IPS-NIHi11 (cell line): ENCODE measurements around the gene RALGAPA1.
"Not testable (repeated sequence)": the region's sequence is repeated elsewhere in the genome, so short reads cannot be mapped to it uniquely, and the experiment has no call there.

Experiments
- DNase-seq: peaks from one replicate; pipeline ENCODE4 v3.0.0; 2012; ENCODE audit warnings: mixed read lengths, low spot score

Gene RALGAPA1

DNA sequence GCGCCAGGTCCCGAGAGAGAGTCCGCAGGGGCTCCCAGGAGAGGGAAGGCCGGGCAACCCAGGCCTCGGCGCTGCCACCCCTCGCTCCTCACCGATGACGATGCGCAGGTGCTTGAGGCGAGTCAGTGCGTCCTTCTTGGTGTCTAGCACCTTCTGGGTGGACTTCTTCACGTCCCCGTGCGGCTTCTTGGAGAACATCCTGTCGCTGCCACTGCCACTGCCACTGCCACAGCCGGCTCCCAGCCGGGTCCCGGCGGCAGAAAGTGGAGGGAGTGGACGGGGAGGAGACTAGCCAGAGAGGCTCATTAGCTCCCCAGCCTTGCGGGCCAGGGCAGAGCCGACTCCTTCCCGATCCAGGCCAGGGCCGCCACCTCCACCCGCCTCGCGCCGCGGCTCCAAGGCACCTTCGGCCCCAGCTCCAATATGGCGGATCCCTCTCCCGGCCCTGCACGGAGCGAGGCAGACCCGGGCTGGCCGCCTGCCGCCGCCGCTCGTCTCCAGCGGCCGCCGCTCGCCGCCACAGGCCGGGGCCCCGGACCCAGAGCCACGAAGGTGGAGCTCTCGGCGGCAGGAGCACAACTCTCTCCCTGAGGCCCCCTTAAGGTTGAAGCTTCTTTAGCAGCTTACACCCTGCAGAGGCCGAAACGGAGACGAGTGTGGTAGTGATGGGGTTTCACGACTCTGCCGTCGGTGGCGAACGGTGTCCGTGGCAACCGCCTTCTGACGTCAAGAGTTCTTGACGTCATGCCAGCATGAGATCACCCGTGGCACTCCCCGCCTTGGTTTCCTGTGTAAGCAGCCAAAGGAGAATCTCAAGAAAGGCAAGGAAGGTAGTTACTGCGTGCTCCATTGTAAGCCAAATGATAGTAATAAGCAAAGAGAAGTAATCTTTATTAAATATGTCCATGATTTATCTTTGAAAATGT is at the start of gene RALGAPA1:
TSS of gene RALGAPA1 (minus strand) at position 658 of the 926 bp plus-strand sequence. CDS start at position 198, 460 bp downstream.
- DNase-seq = peak; percentile 85

DNA sequence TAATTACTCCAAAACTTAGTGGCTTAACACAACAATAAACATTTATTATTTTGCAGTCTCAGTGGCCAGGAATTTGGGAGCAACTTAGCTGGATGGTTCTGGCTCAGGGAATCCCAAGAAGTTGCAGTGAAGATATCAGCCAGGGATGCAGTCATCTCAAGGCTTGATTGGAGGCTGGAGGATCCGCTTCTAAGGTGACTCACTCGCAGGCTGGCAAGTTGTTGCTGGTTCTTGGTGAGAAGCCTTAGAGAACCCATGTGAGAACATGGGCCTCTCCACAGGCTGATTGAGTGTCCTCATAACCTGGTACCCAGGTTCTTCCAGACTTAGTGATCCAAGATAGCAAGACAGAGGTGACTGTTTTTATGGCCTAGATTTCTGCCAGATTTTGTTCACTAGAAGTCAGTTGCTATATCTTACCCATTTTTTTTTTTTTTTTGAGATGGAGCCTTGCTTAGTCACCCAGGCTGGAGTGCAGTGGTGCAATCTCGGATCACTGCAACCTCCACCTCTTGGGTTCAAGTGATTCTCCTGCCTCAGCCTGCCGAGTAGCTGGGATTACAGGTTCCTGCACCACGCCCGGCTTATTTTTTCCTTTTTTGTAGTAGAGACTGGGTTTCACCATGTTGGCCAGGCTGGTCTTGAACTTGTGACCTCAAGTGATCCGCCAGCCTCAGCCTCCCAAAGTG is 49.6 kb upstream of the RALGAPA1 start:
- DNase-seq = no peak

DNA sequence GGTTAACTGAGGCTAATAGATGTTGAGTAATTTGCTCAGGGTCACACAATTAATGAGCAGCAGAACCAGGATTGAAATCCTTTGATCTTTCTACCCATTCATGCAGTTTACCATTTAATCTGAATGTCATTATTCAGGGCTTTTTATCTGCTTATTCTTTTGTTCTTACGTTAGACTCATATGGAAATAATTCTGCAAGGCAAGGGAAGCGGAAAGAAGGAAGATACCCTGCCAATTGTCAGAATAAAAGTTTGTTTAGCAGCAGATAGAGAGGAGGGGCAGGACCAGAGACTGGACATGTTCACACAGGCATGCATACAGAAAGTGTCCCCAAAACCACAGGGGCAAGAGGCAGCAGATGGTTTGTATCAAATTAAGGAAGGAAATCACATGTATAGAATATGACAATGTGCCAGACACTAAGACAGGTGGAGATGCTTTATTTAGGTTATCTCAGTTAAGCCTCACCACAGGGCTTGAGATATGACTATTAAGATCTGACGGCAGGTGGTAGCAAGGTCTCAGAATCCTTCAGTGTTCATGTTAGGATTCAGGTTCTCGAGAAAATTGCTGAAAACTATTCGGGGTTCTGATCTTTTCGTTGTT is 46.9 kb upstream of the RALGAPA1 start:
- DNase-seq = no peak

GRCh38 chr14:35854696-35855270 is 45.7 kb upstream of the RALGAPA1 start:
- no peak for DNase-seq

- DNase-seq = no peak
Measured at GRCh38 chr14:35853225-35853624, 44.1 kb upstream of the RALGAPA1 start.

DNA sequence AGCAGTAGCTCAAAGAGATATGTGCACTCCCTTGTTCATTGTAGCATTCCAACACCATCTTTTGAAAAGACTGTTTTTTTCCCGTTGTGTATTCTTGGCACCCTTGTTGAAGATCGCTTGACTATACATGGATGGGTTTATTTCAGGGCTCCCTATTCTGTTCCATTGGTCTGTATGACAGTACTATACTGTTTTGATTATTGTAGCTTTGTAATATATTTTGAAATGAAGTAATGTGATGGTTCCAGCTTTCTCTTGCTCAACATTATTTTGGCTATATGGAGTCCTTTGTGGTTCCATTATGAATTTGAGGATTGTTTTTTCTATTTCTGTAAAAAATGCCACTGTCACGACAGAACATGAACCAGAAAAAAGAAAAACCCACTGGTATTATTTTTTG is 42.7 kb upstream of the RALGAPA1 start:
- no peak for DNase-seq

DNA sequence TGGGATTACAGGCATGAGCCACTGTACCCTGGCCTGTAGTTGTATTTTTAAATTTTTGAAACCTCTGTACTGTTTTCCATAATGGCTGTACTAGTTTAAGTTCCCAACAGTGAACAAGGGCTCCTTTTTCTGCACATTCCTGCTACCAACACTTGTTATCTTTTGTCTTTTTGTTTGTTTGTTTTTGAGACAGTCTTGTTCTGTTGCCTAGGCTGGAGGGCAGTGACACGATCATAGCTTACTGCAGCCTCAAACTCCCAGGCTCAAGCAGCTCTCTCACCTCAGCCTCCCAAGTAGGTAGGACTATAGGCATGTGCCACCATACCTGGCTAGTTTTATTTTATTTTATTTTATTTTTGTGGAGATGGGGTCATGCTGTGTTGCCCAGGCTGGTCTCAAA is 40.0 kb upstream of the RALGAPA1 start:
- no peak for DNase-seq

DNA sequence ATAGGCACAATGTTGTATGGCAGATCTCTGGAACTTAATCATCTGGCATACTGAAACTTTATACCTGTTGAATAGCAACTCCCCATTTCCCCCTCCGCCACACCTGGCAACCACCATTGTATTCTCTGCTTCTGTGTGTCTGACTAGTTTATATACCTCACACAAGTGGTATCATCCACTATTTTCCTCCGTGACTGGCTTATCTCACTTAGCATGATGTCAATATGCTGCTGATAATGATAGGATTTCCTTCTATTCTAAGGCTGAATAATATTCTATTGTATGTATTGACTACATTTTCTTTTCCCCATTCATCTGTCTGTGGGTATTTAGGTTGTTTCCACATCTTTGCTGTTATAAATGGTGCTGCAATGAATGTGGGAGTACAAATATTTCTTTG is 38.5 kb upstream of the RALGAPA1 start:
- no peak for DNase-seq

- DNase-seq = no peak
Measured at GRCh38 chr14:35844494-35844893, 35.4 kb upstream of the RALGAPA1 start.

GRCh38 chr14:35842245-35842644 is 33.1 kb upstream of the RALGAPA1 start:
- DNase-seq = not testable (repeated sequence)

- not testable (repeated sequence) for DNase-seq
Measured at GRCh38 chr14:35841704-35842103, 32.6 kb upstream of the RALGAPA1 start.

GRCh38 chr14:35835208-35835982 is 26.3 kb upstream of the RALGAPA1 start:
- no peak for DNase-seq

DNA sequence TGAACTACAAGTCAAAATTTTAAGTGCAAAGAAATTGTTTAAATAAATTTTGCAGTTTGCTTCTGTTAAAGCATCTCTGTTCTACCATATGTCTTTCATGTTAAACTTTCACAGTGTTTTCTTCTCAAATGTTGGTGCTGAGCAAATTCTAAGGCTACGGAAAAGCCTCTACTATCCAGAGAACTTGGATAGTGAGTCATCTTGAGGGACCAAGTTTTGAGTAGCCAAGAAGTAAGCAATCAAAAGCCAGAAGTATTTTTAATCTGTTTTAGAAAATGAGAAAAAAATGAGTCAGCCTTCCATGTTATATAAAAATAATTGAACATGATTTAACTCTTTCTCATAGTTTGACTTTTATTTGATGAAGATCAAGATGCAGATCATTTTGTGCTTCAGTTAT is 20.4 kb upstream of the RALGAPA1 start:
- no peak for DNase-seq

DNA sequence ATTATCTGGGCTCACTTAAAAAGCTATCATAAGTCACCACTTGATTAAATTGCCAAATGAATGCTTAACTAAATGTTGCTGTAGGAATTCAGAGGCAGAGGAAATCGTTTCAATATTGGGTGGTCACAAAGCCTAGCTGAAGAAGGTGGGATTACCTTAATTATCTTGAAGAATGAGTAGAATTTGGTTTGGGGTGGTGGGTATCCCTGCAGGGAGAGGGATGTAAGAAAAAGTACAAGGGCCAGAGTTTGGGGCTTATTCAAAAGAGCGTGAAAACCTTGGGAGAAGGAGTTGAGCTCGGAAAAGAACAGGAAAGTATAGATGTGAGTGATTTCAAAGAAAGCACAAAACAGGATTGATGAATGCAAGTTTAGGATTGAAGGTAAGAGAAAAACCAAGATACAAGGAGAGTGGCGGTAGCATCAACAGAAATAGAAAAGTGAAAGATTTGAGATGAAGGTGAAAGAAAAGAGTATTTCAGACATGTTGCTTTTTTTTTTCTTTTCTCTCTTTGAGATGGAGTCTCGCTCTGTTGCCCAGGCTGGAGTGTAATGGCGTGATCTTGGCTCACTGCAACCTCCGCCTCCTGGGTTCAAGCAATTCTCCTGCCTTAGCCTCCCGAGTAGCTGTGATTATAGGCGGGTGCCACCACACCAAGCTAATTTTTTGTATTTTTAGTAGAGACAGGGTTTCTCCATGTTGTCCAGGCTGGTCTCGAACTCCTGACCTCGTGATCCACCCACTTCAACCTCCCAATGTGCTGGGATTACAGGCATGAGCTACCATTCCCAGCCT is 18.8 kb upstream of the RALGAPA1 start:
- DNase-seq = no peak

GRCh38 chr14:35826952-35827416 is 17.9 kb upstream of the RALGAPA1 start:
- no peak for DNase-seq

DNA sequence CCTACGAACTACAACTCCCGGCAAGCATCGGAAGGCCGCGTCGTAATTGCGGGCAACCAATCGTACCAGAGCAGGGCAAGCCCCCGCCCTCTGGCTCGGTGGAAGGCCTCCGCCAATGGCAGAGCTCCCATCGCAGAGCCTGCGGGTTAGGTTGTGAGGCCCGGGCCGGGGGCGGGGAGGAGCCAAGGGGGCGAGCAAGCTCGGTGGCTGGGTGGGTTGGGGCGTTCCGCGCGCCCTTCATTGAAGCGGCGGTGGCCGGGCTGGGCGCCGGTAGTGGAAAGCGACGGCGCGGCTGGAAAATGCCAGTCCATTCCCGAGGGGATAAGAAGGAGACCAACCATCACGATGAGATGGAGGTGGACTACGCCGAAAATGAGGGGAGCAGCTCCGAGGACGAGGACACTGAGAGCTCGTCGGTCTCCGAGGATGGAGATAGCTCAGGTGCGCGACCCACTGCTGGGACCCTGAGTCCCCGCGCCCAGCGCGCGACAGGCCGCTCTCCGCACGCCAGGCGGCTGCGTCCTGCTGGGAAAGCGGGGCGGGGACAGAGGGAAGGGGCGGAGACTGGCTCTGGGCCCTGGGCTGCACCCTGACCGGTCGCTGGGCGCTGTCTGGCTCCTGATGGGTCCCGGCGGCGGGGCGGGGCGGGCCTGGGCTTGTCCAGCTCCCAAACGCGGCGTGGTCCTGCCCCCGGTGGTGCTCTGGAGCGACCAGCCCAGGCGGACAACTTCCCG is 17.3 kb upstream of the RALGAPA1 start, which contains the start of gene BRMS1L:
TSS of gene BRMS1L (plus strand) at position 121 of the 734 bp plus-strand sequence. CDS start at position 300, 179 bp downstream.
- DNase-seq = peak; percentile 97

DNA sequence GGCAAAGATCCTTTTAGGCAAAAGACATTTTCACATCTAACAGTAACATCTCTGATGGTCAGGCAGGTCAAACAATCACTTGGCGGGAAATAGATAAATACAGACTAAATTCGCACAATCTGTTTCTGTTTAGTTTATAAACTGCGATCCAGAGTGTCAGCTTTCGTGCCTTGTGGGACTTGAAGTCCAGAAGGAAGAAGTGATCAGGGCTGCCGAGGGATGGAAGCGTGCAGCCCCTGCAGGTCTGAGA is 16.8 kb upstream of the RALGAPA1 start:
- DNase-seq = no peak

DNA sequence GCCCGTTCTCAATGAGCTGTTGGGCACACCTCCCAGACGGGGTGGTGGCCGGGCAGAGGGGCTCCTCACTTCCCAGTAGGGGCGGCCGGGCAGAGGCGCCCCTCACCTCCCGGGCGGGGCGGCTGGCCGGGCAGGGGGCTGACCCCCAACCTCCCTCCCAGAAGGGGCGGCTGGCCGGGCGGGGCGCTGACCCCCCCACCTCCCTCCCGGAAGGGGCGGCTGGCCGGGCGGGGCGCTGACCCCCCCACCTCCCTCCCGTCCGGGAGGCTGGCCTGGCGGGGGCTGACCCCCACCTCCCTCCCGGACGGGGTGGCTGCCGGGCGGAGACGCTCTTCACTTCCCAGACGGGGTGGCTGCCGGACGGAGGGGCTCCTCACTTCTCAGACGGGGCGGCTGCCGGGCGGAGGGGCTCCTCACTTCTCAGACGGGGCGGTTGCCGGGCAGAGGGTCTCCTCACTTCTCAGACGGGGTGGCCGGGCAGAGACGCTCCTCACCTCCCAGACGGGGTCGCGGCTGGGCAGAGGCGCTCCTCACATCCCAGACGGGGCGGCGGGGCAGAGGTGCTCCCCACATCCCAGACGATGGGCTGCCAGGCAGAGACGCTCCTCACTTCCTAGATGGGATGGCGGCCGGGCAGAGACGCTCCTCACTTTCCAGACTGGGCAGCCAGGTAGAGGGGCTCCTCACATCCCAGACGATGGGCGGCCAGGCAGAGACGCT is 15.5 kb upstream of the RALGAPA1 start:
- not testable (repeated sequence) for DNase-seq

DNA sequence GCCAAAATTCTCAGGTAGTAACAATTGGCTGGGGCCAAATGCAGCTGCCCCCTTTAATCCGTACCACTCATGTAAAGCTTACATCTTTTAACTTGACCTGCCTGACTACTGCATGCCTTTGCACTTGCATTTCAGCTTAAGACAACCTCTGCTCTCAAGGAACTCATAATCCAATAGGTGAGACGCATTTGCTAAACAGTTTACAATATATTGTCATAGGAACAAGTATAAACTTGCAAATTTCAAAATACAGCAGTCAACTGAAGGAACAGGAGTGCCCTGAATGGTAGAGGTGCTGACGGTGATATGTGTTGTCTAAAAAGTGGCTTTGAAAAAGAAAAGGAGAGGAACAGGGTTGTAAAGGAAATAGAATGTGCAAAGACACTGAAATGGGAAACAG is 13.4 kb upstream of the RALGAPA1 start:
- no peak for DNase-seq
